HG02763 (cell line): ENCODE results near the gene SPP1.
"Not testable (repeated sequence)": the region's sequence is repeated elsewhere in the genome, so short reads cannot be mapped to it uniquely, and the experiment has no call there.

ENCODE experiments used
- ATAC-seq: cut with Tn5 transposase; IDR thresholded peaks from one replicate; pipeline ENCODE4 v1.9.1; 2021; ENCODE audit warnings: mild to moderate bottlenecking, moderate library complexity; ENCODE audit not compliant: unreplicated experiment

SPP1 gene

DNA sequence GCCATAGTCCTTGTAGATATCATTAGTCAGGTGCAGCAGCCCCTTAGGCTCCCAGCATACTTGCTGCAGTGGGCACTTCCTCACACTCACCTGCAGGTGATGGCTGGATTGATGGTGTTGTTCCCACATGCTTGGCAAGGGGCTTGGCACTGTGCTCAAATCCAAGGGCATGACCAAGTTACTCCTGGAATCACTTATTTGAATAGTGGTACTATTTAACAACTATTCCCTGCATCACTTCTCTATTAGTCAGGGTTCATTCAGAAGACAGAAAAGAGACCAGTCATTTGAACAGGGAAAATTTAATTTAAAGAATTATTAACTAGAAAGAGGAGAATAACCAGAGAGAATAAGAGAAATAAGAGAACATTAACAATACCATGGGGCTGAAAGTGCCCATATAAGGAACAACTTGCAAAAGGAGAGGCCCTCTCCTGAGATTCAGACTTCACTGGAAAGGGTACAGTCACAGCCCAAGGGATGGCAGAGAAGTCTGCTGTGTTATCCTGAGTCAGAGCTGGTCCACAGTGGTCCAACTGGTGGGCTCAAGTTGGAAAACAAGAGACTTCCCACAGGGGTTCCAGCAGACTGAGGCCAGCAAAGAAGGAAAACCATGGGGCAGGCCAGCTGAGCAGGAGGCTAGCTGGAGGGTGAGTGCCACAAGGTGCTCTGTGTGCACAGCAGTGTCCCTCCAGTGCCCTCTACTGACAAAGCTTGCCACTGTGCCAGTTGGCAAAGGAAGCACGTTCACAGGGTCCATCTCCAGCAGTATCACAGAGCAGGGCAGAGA lies 9.8 kb downstream of the SPP1 start:
- ATAC-seq = peak; percentile 83

DNA sequence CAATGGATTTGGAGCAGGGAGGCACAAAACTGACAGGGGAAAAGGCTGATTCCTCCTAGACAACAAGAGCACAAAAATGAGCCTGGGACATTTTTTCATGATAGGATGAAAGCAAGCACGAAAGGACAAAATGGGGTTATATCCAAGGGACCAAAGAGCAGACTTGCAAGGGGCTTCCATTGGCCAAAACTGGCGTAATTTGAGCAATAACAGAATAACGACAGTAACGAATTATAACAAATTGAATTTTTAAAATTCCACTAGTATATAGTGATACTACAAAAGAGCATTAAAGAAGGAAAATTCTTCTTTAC lies 10.3 kb downstream of the SPP1 start:
- no peak for ATAC-seq

DNA sequence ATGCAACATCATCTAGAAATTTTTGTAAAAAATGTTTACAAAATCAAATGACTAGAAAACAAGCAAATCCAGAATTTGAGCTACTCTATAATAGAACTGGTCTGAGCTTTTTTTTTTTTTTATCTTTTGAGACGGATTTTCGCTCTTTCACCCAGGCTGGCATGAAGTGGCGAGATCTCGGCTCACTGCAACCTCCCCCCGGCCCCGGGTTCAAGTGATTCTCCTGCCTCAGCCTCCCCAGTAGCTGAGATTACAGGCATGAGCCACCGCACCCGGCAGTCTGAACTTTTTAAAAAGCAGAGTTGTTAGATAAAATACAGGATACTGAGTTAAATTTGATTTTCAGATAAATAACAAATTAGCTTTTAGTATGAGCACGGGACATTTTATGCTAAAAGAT lies 11.0 kb downstream of the SPP1 start:
- no peak for ATAC-seq

DNA sequence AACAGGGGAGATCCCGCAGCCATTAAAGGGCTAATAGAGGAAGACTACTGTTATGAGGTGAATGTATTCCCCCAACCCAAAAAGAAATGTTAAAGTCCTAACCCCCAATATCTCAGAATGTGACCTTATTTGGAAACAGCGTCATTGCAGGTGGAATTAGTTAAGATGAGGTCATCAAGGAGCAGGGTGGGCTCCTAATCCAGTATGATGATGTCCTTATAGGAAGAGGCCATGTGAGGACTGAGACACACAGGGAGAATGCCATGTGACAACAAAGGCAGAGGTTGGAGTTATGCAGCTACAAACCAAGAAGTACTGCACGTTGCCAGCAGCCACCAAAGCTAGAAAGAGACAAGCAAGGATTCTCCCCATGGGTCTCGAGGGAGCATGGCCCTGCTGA lies 14.3 kb downstream of the SPP1 start:
- no peak for ATAC-seq

DNA sequence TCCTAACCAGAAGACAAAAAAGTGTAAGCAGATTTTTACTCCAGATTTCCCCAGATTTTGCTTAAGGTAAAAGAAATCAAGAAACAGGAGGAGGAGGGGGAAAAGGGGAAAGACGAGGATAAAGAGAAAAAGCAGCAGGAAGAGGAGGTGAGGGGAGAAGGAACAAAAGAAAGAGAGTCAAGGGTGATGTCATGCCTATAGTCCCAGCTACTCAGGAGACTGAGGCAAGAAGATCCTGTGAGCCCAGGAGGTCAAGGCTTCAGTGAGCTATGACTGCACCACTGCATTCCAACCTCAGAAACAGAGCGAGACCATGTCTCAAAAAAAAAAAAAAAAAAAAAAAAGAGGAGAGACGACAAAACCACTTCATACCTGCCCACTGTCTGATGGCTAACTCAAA lies 19.9 kb downstream of the SPP1 start:
- no peak for ATAC-seq

DNA sequence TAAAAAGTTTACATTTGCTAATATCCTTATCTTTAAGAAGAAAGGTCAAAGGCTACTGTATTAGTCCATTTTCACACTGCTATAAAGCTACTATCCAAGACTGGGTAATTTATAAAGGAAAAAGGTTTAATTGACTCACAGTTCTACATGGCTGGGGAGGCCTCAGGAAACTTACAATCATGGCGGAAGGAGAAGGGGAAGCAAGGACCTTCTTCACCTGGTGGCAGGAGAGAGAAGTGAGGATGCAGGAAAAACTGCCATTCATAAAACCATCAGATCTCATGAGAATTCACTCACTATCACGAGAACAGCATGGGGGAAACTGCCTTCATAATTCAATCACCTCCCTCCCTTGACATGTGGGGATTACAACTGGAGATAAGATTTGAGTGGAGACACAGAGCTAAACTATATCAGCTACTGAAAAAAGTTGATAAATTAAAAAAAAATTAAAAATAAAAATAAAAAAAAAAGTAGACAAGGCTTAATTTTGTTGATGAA lies 23.7 kb downstream of the SPP1 start:
- not testable (repeated sequence) for ATAC-seq

DNA sequence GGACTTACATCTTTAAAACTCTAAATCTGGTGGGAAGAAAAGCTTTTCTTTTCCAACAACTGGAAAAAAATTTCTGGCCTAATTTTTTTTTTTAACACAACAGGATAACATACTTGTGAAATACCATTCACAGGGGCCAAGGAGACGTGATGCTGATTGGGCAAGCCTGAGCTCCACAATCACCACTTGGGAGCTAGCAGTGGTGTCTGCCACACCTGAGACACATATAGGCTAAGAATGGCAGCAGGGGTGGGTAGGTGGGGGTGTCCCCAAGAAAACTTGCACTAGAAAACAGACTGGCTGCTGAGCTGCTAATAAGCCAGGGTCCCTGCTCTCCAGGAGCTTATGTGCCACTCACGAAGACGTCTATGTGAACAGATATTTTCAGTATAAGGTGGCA lies 26.4 kb downstream of the SPP1 start:
- ATAC-seq = no peak

DNA sequence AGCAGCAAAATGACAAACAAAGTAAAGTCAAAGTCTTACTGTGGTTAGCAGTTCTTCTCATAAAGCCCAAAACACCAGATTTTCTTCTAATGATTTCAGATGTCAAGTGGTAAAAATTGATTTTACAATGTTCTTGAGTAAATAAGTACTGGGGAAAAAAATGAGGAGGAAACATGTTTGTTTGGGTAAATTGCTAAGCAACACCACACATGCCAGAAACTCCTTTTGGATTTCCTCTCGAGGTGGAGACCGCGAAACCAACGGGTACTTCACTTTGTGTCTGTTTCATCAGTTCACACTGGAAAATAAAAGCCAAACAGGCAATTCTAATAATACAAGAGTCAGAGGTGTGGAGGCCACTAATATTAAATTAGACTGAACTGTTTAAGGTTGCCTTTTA lies 27.3 kb downstream of the SPP1 start:
- ATAC-seq = no peak

DNA sequence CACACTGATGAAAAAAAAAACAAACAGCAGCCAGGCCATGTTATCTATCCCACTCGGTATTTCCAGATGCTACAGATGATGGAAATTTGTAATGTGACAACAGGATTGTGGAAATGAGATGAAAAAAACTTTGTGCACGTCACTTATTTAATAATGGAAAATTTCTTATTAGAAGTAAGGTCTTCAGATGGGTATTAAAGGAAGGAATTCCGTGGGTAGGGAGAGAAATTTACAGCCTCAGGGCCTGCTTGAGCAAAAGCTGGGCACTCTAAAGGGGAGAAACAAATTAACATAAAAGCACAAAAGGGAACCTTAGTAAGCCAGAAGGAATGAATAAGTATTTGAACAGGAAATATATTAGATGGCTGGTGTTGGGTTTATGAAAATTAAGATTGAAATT lies 27.7 kb downstream of the SPP1 start:
- no peak for ATAC-seq

DNA sequence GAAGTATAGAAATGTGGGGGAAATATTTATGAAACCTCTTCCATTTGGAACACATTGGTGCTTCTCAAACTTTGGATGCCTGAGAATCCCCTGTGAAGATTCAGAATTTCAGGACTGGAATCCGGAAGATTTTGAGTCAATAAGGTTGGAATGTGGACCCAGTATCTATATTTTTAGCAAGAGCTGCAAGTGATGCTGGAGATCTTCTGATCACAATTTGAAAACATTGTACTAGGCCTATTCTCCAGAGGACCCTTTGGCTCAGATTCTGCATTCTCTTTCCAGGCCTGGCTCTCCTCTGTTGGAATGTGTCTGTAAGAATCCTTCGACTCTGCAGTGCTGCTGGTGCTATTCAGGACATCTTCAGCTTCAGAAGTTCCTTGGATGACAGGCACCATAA lies 29.6 kb downstream of the SPP1 start:
- no peak for ATAC-seq

DNA sequence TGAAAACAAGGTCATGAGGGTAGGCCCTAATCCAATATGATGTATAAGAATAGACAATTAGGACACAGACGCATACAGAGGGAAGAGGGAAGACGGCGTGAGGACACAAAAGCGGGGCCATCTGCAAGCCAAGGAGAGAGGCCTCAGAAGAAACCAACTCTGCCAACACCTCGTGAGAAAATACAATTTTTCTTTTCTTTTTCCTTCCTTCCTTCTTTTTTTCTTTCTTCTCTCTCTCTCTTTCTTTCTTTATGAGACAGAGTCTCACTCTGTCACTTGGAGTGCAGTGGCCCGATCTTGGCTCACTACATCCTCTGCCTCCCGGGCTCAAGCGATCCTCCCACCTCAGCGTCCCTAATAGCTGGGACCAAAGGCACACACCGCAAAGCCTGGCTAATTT lies 30.4 kb downstream of the SPP1 start:
- no peak for ATAC-seq

DNA sequence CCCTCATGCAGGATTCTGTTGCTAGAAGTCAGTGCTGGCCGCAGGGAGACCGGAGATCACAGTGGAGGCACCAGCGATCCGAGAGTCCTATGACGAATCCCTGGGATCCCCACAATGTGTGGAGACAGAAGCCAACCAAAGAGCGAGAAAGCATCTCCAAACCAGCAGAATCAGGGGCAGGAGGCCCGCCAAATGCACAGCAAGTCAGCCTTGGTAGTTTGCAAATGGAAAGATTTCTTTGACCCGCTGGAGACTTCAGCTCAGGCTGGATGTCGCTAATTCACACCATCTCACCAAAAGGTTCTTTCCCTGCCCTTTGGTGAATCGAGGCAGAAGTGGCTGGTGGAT lies 31.4 kb downstream of the SPP1 start:
- no peak for ATAC-seq

DNA sequence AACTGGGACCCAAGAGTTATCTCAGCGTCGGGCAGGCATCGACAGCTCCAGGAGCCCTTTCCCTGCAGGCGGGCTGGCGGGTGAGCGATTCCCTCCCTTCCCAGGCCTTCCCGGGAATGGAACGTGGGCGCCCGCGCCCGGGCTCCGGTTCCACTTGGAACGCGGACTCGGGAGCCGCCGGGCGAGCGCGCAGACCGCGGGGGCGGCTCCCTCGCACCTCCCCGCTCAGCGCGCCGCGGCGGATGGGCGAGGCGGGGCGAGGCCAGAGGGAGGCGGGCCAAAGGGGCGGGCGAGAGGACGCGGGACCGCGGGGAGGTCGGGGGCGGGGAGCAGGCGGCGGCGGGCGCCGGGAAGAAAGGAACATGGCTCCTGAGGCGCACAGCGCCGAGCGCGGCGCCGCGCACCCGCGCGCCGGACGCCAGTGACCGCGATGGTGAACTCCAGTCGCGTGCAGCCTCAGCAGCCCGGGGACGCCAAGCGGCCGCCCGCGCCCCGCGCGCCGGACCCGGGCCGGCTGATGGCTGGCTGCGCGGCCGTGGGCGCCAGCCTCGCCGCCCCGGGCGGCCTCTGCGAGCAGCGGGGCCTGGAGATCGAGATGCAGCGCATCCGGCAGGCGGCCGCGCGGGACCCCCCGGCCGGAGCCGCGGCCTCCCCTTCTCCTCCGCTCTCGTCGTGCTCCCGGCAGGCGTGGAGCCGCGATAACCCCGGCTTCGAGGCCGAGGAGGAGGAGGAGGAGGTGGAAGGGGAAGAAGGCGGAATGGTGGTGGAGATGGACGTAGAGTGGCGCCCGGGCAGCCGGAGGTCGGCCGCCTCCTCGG lies 32.0 kb downstream of the SPP1 start, which contains the start of gene PKD2:
Gene PKD2 (plus strand): TSS at position 332 of the 818 bp plus-strand sequence. CDS start 99 bp downstream, at position 431.
- ATAC-seq = peak; percentile 93

DNA sequence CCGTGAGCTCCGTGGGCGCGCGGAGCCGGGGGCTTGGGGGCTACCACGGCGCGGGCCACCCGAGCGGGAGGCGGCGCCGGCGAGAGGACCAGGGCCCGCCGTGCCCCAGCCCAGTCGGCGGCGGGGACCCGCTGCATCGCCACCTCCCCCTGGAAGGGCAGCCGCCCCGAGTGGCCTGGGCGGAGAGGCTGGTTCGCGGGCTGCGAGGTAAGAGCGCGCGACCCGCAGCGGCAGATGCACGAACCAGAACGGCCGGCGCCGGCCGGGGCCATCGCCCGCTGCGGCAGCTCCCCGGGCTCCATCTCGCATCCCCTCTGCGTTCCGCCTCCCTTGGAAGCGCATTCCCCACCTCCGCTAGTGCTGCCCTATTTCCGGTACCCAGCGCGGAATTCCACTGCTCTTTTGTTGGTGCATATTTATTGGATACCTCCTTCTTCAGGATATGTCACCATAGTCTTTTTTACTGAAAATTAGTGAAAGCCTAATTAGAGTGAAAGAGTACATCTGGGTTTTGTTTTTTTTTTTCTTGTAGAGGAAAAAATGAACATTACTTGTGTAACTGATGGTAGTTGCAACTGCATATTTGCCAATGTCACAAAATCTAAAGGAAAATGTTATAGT lies 32.7 kb downstream of the SPP1 start:
- ATAC-seq = peak; percentile 27

DNA sequence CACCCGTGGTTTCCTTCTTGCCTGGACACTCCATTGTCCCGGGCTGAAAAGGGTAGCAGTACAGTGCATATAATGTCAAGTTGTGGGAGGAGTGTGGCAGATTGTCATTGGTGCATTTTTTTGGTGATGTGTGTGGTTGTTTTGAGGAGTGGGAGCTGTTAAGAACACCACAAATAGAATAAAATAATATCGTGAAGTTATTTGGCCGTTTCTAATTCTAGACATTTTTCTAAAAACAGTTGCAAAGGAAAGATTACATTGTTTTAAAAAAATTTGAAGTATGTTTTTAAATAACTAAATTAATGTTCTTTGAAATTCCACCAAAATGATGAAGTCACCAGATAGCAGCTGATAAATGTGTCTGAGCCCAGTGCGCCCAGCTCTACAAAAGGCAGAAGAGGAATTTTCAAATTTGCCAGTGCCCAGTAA lies 33.2 kb downstream of the SPP1 start:
- no peak for ATAC-seq

DNA sequence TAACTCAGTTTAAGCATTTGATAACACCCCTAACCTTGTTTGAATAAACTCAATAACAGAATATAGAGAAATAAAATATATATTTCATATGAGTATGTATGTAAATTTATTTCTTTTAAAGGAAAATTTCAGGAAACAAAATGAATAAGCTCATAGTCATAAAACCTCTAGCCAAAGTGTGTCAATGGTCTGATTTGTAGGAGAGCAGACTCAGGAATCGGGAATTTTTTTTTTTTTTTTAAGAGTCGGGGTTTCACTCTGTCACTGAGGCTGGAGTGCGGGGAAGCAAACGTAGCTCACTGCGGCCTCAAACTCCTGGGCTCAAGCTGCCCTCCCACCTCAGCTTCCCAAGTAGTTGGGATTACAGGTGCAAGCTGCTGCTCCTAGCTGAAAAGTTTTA lies 34.4 kb downstream of the SPP1 start:
- no peak for ATAC-seq

DNA sequence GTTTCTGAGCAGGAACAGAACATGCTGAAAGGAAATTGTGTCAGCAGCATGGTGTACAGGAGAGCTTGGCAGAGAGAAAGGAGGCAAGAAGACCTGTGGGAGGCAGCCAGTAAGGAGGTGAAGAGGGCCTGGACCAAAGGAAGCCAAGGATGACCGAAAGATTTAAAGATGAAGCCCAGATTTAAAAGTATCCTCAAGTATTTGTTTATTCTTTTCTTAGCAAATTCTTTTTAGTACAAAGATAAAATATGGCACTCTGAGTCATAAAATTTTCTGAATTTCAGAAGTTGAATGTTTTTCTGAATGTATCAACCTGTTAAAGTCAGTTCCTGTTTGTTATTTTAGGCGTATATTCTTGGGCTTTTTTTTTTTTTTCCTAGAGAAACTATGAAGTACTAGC lies 35.5 kb downstream of the SPP1 start:
- ATAC-seq = no peak

DNA sequence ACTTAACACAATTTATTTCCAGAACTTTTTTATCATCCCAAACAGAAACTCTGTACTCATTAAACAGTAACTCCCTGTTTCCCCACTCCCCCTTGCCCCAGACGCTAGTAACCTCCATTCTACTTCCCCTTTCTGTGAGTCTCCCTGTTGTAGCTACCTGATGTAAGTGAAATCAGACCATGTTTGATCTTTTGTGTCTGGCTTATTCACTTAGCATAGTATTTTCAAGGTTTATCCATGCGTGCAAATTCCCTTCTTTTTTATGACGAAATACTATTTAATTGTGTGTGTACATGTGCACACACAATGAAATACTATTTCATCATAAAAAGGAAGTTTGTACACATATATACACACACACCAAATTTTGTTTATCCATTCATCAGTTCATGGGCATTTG lies 37.1 kb downstream of the SPP1 start:
- ATAC-seq = peak; percentile 55

DNA sequence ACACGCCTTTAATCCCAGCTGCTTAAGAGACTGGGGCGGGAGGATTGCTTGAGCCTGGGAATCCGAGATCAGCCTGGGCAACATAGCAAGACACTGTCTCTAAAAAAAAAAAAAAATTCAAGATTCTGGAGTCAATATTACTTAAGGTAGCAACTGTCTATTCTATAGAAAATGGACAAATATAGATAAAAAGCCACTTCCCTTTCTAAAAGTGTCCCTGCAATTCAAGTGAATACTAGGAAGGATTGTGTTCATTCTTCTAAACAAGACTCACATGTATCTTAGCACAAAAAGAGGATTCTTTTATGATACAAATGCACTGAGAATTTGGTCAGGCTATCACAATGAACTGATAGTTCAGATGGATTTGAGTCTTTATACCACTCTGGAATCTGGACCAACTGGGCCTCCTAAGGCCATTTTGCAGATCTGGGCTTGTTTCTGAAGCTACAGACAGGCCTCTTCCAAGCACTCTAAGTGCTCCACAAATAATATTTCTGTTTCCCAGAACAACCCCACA lies 38.9 kb downstream of the SPP1 start:
- ATAC-seq = no peak

DNA sequence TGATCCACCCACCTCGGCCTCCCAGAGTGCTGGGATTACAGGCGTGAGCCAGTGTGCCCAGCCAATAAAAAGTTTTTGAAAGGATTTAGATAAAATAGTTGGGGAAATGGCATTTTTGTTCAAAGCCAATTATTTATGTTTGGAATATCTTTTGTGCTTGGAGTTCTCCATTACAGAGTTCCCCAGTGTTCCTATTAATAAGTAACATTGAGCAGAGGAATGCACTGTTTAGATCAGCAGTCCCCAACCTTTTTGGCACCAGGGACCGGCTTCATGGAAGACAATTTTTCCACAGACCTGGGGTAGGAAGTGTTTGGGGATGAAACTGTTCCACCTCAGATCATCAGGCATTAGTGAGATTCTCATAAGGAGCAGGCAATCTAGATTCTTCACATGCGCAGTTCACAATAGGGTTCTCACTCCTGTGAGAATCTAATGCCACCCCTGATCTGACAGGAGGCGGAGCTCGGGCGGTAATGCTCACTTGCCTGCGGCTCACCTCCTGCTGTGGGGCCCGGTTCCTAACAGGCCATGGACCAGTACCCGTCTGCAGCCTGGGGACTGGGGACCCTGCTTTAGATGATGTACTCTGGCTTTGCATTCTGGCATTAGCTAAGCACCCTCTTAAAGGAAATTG lies 40.3 kb downstream of the SPP1 start:
- no peak for ATAC-seq
